GM20000 (cell line): ENCODE measurements around the gene FAM131C.

ENCODE experiments used
- DNase-seq: peaks from one replicate; pipeline ENCODE4 v3.0.0; 2012; ENCODE audit warnings: low spot score
- TF ChIP-seq, protein P1 (sequence below): IDR thresholded peaks from 2 replicates; pipeline ENCODE4 v1.5.1; 2012; ENCODE audit warnings: mild to moderate bottlenecking, control low read depth; ENCODE audit errors: extremely low read depth, missing control alignments

FAM131C gene

DNA sequence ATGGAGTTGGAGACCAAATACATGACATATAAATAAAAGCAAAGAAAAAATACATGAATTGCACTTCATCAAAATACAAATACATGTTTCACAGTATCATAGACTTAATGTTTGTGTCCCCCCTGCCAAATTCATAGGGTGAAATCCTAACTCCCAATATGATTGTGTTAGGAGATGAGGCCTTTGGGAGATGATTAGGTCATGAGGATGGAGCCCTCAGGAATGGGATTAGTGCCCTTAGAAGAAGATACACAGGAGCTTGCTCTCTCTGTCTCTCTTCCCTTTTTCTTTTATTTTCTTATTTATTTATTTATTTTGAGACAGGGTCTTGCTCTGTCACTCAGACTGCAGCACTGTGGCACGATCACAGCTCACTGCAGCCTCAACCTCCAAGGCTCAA is 26.0 kb upstream of the FAM131C start:
- TF ChIP-seq, protein P1, sequence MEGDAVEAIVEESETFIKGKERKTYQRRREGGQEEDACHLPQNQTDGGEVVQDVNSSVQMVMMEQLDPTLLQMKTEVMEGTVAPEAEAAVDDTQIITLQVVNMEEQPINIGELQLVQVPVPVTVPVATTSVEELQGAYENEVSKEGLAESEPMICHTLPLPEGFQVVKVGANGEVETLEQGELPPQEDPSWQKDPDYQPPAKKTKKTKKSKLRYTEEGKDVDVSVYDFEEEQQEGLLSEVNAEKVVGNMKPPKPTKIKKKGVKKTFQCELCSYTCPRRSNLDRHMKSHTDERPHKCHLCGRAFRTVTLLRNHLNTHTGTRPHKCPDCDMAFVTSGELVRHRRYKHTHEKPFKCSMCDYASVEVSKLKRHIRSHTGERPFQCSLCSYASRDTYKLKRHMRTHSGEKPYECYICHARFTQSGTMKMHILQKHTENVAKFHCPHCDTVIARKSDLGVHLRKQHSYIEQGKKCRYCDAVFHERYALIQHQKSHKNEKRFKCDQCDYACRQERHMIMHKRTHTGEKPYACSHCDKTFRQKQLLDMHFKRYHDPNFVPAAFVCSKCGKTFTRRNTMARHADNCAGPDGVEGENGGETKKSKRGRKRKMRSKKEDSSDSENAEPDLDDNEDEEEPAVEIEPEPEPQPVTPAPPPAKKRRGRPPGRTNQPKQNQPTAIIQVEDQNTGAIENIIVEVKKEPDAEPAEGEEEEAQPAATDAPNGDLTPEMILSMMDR, result no peak
- DNase-seq, result no peak

DNA sequence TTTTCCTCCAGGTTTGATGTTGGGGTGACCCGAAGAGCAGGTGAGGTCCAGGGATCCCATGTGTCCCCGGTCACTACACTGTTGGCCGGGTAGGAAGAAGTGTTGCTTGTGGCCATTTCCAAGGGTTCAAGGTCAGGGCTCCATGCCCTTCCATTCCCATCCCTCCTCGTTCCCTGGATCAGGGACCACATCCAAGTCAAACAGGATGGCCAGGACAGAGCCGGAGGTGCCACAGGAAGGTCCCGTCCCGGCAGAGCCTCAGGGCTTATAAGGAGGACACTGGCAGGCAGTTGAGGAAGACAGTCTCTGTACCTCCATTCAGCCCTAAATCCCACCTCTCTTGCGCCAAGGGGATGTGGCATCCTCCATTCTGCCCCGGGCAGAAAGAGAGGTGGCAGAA is 22.0 kb upstream of the FAM131C start:
- DNase-seq, result no peak
- TF ChIP-seq, protein P1, result no peak

DNA sequence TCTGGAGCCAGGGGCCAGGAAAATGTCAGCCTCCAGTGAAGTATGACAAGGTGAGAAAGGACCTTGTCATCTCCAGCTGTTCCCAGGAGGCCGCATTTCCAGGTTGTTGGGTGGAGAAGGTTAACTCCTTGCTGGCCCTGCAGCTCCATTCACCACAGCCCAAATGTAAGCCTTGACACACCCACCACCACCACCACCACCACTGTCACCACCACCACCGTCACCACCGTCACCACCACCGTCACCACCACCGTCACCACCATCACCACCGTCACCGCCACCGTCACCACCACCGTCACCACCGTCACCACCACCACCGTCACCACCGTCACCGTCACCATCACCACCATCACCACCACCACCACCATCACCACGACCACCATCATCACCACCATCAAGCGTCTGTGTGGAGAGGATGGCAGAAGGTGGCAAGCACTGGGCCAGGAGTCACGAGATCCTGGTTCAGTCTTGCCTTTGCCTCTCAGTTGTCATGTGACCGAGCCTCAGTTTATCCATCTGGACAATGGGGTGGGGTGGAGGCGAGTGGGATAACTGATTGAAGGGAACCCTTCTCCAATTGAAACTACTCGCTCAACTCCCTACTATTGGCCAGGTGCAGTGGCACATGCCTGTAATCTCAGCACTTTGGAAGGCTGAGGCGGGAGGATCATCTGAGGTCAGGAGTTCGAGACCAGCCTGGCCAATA is 21.2 kb upstream of the FAM131C start:
- TF ChIP-seq, protein P1, result no peak
- no peak for DNase-seq

DNA sequence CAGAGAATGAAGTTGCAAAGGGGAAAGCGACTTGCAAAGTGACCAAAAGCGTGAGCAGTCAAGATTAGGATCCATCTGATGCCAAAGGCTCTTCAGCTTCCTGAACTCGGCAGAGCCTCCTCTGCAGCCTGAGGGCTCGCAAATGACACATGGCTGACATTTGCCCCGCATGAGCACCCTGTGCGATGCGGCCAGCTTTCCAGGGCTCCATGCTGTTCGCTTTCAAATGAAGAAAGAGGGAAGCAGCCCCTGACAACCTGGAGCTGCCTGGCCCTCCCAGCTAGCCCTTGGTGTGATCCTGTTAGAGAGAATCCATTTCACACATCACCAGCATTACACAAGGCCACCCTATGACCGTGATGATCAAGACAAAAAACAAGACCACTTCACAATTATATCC is 20.2 kb upstream of the FAM131C start:
- no peak for DNase-seq
- TF ChIP-seq, protein P1, result no peak

DNA sequence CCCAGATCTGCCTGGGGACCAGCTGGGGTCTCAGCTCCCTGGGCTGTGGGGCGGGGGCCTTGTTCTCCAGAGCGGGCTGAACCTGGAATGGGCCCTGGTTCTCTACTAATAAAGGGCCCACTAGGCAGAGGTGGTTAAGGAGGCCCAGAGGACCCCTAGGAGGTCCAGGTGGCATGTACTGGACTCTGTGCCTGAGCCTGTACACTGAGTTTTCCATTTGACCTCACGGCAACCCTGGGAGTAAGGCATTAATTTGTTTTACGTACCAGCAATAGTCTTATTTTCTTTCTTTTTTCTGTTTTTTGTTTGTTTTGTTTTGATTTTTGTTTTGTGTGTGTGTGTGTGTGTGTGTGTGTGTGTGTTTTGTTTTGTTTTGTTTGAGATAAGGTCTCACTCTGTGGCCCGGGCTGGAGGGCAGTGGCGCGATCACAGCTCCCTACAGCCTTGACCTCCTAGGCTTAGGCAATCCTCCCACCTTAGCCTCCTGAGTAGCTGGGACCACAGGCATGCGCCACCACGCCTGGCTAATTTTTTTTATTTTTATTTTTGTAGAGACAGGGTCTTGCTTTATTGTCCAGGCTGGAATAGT is 19.6 kb upstream of the FAM131C start:
- no peak for DNase-seq
- TF ChIP-seq, protein P1, result no peak

DNA sequence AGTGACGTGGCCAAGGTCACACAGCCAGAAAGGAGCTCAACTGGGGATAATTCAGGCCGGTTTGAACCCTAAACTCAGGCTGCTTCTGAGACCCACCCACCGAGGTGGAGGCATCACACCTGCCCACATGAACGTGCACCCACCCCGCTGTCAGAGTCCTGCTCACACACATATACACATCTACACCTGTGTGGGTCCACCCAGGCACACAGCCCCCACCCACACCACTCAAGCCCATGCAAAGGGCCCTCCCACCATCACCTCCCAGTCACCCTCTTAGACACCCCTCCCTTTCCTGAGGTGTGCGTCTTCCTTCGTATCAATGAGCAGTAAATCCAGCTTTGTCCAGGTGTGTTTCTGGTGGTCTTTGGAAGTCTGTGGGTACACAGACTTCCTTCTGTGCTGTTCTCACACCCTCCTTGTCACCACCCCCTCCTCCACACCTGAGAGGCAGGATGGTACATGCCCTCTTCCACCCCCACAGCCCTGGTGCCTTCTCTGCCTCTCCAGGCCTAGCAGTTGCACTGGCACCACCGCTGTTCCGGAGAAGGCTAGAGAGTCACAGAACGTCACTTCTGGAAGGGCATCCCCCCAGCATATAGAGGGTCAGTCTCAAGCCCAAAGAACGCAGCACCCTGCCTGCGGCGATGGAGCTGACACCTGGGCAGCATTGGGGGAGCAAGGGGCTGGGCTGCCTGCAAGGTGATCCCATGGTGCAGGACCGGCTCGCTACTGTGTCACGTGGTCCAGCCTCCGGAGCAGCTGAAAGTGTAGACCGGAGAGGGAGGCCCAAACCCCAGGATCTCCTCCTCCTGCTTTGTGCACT is 18.9 kb upstream of the FAM131C start:
- DNase-seq, result no peak
- TF ChIP-seq, protein P1, result no peak

DNA sequence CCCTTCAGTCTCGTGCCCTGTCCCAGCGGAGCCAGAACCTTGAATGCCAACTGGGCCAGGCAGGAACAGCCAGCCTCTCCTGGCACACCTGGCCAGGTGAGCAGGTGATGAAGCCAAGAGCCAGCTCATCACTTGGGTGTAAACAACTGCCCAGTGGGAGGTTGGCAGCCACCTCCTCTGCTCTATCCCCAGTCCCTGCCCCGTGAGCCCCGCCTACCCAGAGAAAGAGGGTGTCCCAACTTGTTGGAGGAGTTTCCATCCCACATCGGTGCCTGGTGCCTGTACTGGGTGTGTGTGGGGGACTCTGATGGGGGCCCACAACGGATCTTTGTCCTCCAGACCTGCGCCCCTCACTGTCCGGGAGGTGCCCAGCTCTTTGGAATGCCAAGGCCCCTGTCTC is 17.8 kb upstream of the FAM131C start:
- DNase-seq, result no peak
- TF ChIP-seq, protein P1, result no peak
